GM18520 (cell line): ENCODE results near the gene IFNG-AS1.

Experiments
- ATAC-seq: cut with Tn5 transposase; IDR thresholded peaks from one replicate; pipeline ENCODE4 v1.9.1; 2021; ENCODE audit not compliant: unreplicated experiment

The IFNG-AS1 gene

DNA sequence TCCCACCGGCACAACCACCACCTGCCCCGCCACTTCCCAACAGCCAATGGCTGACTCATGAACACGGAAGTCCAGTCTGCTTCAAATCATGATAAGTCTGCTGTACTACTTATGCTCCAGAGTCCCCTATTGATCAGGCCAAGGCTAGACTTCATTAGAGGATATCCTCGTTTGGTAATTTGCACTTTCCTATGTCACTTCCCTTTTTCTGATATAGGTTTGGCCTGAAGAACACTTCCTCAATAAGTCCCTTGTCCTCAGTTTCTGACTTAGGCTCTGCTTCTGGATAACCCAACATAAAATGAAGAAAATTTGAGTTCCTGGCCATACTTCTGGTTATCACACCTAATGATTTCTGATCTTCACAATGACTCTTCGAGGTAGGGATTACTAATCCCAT, 45.3 kb downstream of the IFNG-AS1 start:
- ATAC-seq = no peak

DNA sequence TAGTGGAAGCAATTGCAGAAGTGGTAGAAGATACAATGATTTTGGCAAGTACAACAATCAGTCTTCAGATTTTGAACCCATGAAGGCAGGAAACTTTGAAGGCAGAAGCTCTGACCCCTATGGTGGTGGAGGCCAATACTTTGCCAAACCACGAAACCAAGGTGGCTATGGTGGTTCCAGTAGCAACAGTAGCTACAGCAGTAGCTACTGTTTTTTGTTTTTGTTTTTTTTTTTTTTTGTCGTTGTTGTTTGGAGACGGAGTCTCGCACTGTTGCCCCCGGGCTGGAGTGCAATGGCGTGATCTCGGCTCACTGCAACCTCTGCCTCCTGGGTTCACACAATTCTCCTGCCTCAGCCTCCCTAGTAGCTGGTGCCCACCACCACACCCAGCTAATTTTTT, 47.4 kb downstream of the IFNG-AS1 start:
- no peak for ATAC-seq

DNA sequence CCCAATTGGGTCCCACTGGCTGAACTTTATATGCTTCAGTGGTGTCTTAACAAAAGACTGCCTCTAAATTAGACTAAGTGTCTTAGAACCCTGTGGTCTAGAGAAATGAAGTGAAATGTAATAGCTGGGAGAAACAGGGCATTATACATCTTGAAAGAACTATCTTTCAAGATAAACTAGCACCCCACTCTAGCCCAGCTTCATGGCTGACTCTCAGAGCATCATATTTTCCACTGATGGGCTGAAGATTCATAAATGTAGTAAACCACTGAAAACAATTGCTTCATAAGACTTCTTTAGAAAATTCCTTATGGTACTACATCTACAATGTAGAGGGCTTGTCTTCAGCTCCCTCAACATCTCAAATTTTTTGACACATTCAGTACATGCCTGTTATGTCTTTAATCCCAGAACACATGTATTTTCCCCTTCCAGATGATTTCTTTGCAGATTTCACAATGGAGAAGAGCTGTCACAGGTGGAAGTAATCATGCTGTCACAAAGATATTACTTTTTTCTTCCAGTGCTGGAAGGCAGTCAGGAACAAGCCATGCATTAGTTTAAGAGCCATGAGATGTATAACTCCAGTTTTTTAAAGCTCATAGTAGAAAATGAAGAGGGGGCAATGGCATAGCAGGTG, 48.5 kb downstream of the IFNG-AS1 start:
- no peak for ATAC-seq

DNA sequence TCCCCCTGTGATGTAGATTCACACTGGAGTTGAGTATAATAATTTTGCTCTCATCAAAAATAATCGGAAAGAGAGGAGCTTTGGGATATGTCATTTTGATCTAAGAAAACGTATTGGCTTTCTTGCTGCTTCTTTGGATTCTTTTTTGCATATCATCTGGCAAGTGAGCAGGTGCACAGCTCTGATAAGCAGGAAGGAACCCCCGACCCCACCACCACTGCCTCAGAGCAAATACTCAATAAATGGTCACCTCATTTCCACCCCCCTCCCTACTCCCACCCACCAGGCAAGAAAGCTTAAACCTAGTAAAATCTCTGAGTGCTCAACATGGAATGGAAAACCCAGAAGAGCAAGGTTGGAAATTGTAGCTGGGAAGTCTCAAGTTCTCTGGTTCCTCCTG, 49.4 kb downstream of the IFNG-AS1 start:
- ATAC-seq = no peak

DNA sequence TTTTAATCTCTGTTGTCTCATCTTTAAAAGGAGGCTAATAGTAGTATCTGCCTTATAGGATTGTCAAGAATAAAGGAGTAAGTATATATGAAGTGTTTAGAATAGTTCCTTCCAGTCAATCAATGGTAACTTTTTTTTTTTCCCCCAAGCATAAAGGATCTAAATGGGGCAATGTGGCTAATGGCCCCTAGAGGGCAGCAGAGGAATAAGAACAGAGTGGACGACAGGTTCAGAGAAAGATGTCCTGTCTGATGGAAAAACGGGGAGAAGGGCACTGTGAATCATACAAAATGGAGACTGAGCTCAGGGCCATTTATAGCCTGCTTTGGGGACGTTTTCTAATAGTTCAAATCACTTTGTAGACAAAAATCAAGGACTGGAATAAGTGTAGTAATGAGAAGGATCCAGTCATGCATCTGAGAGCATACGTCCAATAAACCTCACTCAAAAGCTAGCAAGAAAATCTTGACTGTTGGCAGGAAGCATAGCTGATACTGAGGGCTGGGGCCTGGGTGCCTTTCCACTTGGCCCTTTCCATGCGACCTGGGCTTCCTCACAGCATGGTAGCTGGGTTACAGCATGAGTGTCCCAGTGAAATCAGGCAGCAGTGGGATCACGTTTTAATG, 51.3 kb downstream of the IFNG-AS1 start:
- ATAC-seq = peak; percentile 31

DNA sequence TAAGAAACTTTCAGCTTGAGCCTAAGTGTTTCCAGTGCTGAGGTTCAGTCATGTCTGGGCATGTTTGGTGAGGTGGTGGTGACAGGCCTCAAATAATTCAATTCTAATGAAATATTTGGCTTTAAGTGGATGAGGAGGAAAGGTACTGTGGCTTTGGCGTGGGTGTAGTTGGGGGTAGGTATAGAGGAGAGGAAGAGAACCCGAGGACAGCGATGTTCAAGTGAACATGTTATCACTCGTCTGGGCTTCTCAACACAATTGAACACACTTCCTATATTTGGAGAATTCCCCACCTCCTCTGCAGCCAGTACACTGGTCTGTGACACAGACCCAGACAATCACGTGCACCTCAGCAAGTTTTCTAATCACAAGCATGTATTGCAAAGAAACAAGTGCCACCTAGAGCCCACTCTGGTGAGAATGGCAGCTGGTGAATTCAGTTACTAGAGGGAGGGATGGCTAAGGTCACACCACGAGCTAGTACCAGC, 53.0 kb downstream of the IFNG-AS1 start:
- ATAC-seq = peak; percentile 71

DNA sequence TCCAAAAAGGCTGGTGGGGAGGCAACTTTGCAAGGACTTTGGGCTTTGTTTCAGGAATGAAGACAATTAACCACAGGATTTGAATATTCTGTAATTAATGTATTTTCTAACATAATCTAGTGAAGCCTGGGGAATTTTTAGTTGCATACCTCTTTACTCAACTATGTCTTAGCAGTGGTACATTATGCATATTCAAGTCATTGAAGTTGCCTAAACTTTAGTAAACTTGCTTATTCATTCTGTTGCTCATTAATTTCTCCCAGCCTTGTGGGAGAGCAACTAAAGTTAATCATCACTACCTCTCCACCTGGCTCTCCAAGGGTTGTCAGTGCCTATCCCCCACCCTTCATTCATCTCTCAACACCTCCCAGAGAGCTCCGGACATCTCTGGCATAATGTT, 54.2 kb downstream of the IFNG-AS1 start:
- ATAC-seq = no peak

DNA sequence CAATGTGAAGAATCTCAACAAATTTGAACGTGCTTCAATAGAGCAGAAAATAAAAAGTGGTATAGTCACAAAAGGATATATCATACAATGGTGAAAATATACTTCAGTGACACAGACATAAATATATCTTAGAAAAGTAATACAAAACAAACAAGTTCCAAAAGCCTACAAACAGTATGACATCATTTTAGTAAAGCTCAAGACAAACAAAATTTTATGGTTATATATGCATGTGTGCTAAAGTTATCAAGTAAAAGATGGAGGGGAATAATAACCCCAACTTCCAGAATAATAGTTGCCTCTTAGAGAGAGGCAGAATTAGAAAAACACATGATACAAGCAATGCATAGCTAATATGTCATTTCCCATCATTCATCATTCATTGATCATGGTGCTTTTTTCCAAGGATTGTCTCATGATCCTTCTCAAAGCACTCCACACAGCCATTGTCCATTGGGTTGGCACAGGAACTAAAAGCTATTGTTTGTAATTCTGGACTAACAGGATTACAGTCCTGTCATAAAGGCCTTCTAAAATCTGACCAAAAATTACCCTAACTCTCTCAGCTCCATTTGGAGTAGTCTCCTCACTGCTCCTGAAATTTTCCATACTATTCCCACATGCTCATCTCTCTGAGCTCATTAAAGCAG, 59.5 kb downstream of the IFNG-AS1 start:
- no peak for ATAC-seq

DNA sequence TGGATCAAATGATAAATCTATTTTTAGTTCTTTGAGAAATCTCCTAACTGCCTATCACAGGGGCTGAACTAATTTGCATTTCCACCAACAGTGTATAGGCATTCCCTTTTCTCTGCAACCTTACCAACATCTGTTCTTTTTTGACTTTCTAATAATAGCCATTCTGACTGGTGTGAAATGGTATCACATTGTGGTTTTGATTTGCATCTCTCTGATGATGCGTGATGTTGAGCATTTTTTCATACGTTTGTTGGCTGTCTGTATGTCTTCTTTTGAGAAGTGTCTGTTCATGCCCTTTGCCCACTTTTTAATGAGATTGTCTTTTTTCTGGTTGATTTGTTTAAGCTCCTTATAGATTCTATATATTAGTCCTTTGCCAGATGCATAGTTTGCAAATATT, 67.1 kb downstream of the IFNG-AS1 start:
- no peak for ATAC-seq

DNA sequence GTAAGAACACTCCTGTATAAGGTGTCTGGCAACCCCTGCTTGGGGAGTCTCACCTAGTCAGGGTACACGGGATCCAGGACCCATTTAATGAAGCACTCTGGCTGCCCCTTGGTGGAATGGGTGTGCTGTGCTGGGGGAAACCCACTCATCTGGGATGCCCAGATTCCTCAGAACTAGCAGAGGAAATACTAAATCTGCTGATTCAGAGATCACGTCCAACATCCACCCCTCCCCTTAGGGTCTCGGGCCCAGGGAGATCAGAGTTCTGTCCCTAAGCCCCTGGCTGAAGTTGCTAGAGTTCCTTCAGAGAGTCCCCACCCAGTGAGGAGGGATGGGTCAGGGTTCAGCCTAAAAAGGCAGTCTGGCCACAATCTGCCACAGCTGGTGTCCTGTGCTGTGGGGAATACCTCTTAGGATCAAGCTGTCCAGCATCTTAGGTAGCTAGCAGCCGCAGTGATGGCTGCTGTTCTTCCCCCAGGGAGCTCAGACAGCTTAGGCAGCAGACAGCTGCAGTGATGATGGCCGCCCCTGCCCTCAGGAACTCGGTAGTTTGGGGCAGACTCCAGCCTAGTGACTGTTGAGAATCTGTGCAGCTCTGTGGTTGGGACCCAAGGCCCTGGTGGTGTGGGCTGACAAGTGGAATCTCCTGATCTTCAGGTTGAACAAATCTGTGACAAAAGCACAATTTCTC, 74.8 kb downstream of the IFNG-AS1 start:
- ATAC-seq = no peak

DNA sequence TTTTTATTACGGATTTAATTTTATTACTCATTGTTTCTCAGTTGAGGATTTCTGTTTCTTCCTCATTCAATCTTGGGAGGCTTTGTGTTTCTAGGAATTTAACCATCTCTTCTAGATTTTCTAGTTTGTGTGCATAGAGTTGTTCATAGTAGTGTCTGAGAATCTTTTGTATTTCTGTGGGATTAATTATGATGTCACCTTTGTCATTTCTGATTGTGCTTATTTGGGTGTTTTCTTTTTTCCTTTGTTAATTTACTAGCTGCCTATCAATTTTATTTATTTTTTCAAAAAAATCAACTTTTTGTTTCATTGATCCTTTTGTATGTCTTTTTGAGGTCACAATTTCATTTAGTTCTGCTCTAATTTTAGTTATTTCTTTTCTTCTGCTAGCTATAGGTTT, 75.9 kb downstream of the IFNG-AS1 start:
- no peak for ATAC-seq

DNA sequence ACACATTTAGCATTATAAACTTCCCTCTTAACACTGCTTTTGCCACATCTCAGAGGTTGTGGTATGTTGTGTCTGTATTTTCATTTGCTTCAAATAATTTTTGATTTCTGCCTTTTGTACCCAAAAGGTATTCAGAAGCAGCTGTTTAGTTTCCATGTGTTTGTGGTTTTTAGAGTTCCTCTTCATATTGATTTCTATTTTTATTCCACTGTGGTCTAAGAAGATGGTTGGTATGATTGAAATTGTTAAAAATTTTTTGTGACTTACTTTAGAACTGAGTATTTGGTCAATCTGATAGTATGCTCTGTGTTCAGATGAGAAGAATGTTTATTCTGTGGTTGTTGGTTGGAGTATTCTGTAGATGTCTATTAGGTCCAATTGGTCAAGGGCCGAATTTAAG, 76.4 kb downstream of the IFNG-AS1 start:
- no peak for ATAC-seq

DNA sequence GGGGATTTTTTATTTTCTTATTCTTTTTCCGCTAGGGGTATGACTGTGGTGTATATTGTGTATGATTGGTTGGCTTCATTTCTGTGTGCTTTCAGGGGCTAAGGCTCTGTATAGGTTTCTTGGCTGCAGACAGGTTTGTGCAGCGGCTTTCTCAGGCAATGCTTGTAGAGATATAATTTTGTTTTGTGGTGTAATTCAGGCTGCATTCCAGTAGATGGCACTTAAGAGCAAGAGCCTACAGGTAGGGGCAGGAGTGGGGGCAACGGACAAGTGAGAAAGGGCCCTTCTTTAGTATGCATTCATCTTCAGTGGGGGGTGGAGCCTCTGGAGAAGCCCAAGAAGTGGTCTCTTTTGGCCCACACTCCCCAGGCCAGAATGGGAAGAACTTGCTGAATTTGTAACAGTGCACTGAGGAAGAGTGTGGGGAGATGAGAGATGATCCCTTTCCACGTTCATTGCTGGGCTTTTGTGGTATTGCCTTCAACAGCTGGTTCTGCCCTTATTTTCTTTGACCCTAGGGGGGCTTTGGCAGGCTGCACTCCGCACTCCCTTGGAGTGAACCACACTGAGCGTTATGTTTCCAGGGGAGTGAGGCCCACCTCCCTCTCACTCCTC, 78.6 kb downstream of the IFNG-AS1 start:
- ATAC-seq = no peak

DNA sequence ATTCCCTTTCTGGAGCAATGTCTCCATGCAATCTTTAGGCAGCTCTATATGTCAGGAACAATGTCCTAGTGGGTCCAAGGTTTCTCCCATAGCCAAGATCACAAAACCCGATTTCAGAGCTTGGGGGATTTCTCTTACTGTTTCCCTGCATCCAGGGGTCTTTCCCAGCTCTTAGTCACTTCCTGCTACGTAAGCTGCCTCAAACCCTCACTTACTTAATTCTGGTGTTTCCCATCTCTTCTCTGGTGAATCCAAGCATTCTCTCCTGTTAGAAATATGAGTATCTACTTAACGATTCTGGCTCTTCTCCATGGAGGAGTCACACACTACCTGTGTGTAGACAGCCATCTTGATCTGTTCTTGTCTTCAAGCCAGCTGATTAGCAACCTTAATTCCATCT, 80.0 kb downstream of the IFNG-AS1 start:
- ATAC-seq = no peak
